Activated CD4-positive, alpha-beta T cell treated with anti-CD3 and anti-CD28 coated beads, Interleukin-2, amount 50 U/mL, for 4 hours (primary cell): Measurements from ENCODE around the gene TRPC4AP.
A peak's percentile ranks its signal among the peaks of the same experiment; 100 is the strongest.
"Not testable (repeated sequence)": the region's sequence is repeated elsewhere in the genome, so short reads cannot be mapped to it uniquely, and the experiment has no call there.

Experiments used
- DNase-seq, 2 experiments: peaks; one replicate each; pipeline ENCODE4 v3.0.0-alpha.2; 2020

The TRPC4AP gene

GRCh38 chr20:35093267-35093884 lies 769 bp upstream of the TRPC4AP start:
- peak; percentile 28 to 34 for DNase-seq

GRCh38 chr20:35091816-35092523 lies 637 bp downstream of the TRPC4AP start:
- DNase-seq: peak in 1 of 2 experiments; percentile 4

GRCh38 chr20:35088231-35089145 lies 4.1 kb downstream of the TRPC4AP start:
- no peak for DNase-seq

- DNase-seq: no peak
These were observed 4.8 kb downstream of the TRPC4AP start for GRCh38 chr20:35087791-35088190.

GRCh38 chr20:35087355-35087754 lies 5.3 kb downstream of the TRPC4AP start:
- no peak for DNase-seq

GRCh38 chr20:35085477-35086225 lies 7.0 kb downstream of the TRPC4AP start:
- DNase-seq: no peak

- no peak for DNase-seq
These were observed 7.6 kb downstream of the TRPC4AP start for GRCh38 chr20:35084998-35085397.

GRCh38 chr20:35080348-35080642 lies 12.3 kb downstream of the TRPC4AP start:
- DNase-seq: not testable (repeated sequence)

- no peak for DNase-seq
These were observed 12.9 kb downstream of the TRPC4AP start for GRCh38 chr20:35079472-35080347.

- DNase-seq: no peak
These were observed 14.7 kb downstream of the TRPC4AP start for GRCh38 chr20:35077872-35078271.

- no peak for DNase-seq
These were observed 15.3 kb downstream of the TRPC4AP start for GRCh38 chr20:35077341-35077740.

GRCh38 chr20:35071436-35072153 lies 21.0 kb downstream of the TRPC4AP start:
- DNase-seq: not testable (repeated sequence)

GRCh38 chr20:35066194-35066593 lies 26.4 kb downstream of the TRPC4AP start:
- DNase-seq: no peak

- DNase-seq: no peak
These were observed 27.4 kb downstream of the TRPC4AP start for GRCh38 chr20:35065181-35065580.

- no peak for DNase-seq
These were observed 29.4 kb downstream of the TRPC4AP start for GRCh38 chr20:35063168-35063567.

- no peak for DNase-seq
These were observed 30.1 kb downstream of the TRPC4AP start for GRCh38 chr20:35062478-35062877.

GRCh38 chr20:35060168-35060567 lies 32.4 kb downstream of the TRPC4AP start:
- no peak for DNase-seq

- no peak for DNase-seq
These were observed 33.0 kb downstream of the TRPC4AP start for GRCh38 chr20:35059612-35060011.

GRCh38 chr20:35059110-35059509 lies 33.5 kb downstream of the TRPC4AP start:
- no peak for DNase-seq

GRCh38 chr20:35055445-35056276 lies 36.9 kb downstream of the TRPC4AP start:
- no peak for DNase-seq
